ENCODE results near the gene PCDHB13.

DNA sequence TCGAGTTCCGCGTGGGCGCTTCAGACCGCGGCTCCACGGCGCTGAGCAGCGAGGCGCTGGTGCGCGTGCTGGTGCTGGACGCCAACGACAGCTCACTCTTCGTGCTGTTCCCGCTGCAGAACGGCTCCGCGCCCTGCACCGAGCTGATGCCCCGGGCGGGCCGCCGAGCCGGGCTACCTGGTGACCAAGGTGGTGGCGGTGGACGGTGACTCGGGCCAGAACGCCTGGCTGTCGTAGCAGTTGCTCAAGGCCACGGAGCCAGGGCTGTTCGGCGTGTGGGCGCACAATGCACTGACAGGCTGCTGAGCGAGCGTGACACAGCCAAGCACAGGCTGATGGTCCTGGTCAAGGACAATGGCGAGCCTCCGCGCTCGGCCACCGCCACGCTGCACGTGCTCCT lies 27.8 kb downstream of the PCDHB13 start:
- TF ChIP-seq, protein P1, sequence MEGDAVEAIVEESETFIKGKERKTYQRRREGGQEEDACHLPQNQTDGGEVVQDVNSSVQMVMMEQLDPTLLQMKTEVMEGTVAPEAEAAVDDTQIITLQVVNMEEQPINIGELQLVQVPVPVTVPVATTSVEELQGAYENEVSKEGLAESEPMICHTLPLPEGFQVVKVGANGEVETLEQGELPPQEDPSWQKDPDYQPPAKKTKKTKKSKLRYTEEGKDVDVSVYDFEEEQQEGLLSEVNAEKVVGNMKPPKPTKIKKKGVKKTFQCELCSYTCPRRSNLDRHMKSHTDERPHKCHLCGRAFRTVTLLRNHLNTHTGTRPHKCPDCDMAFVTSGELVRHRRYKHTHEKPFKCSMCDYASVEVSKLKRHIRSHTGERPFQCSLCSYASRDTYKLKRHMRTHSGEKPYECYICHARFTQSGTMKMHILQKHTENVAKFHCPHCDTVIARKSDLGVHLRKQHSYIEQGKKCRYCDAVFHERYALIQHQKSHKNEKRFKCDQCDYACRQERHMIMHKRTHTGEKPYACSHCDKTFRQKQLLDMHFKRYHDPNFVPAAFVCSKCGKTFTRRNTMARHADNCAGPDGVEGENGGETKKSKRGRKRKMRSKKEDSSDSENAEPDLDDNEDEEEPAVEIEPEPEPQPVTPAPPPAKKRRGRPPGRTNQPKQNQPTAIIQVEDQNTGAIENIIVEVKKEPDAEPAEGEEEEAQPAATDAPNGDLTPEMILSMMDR (IDR thresholded peaks at IDR 0.05 in 4 of 5, conservative IDR thresholded peaks at IDR 0.05 in 1 of 5), result no peak
- no peak for TF ChIP-seq POLR2A (IDR thresholded peaks at IDR 0.05)
